ENCODE results near the gene CLEC18A.
"Not testable (repeated sequence)": the region's sequence is repeated elsewhere in the genome, so short reads cannot be mapped to it uniquely, and the experiment has no call there.

CLEC18A gene

GRCh38 chr16:69952572-69953355 lies 1.6 kb downstream of the CLEC18A start:
- DNase-seq, result not testable (repeated sequence)

GRCh38 chr16:69954241-69954640 lies 3.1 kb downstream of the CLEC18A start:
- not testable (repeated sequence) for DNase-seq

GRCh38 chr16:69963312-69963711 lies 12.2 kb downstream of the CLEC18A start:
- not testable (repeated sequence) for DNase-seq

- not testable (repeated sequence) for DNase-seq
Measured at GRCh38 chr16:69964960-69965660, 14.0 kb downstream of the CLEC18A start.

GRCh38 chr16:69965661-69966054 lies 14.5 kb downstream of the CLEC18A start:
- DNase-seq, result not testable (repeated sequence)

- DNase-seq, result not testable (repeated sequence)
Measured at GRCh38 chr16:69967688-69968087, 16.6 kb downstream of the CLEC18A start.

- not testable (repeated sequence) for DNase-seq
Measured at GRCh38 chr16:69968125-69968524, 17.0 kb downstream of the CLEC18A start.

GRCh38 chr16:69969657-69970056 lies 18.5 kb downstream of the CLEC18A start:
- not testable (repeated sequence) for DNase-seq

- not testable (repeated sequence) for DNase-seq
Measured at GRCh38 chr16:69972120-69972519, 21.0 kb downstream of the CLEC18A start.

GRCh38 chr16:69972935-69973334 lies 21.8 kb downstream of the CLEC18A start:
- not testable (repeated sequence) for DNase-seq

GRCh38 chr16:69985196-69985595 lies 34.1 kb downstream of the CLEC18A start:
- DNase-seq, result not testable (repeated sequence)

- not testable (repeated sequence) for DNase-seq
Measured at GRCh38 chr16:69997956-69998355, 46.8 kb downstream of the CLEC18A start.

- DNase-seq, result not testable (repeated sequence)
Measured at GRCh38 chr16:69999801-70000200, 48.7 kb downstream of the CLEC18A start.

- DNase-seq, result not testable (repeated sequence)
Measured at GRCh38 chr16:70003511-70003910, 52.4 kb downstream of the CLEC18A start.

GRCh38 chr16:70008604-70009003 lies 57.5 kb downstream of the CLEC18A start:
- not testable (repeated sequence) for DNase-seq

- not testable (repeated sequence) for DNase-seq
Measured at GRCh38 chr16:70010615-70011014, 59.5 kb downstream of the CLEC18A start.

- DNase-seq, result not testable (repeated sequence)
Measured at GRCh38 chr16:70011120-70011519, 60.0 kb downstream of the CLEC18A start.

GRCh38 chr16:70012354-70012753 lies 61.2 kb downstream of the CLEC18A start:
- not testable (repeated sequence) for DNase-seq

GRCh38 chr16:70012951-70013350 lies 61.8 kb downstream of the CLEC18A start:
- not testable (repeated sequence) for DNase-seq
